ENCODE data around the gene DUS3L. TPM values are rescaled to one million over a fixed set of nuclear protein-coding genes. Genes with fewer than 3 reads are reported as not detected.

Gene DUS3L
- total RNA-seq, 1 experiment from 2014 or later, result 67.0 TPM

- H4K5ac ChIP-seq (ENCODE audit: insufficient read length, low read depth, low read length), result no peak overlapping the region
- H3K79me1 ChIP-seq (ENCODE audit: insufficient read depth, low read depth, low read length, poor library complexity, severe bottlenecking), result no peaks in the 10 kb centered on the region
- H3K36me3 Mint-ChIP-seq (ENCODE audit: insufficient read depth in 1 of 3, low read depth in 3 of 3), result no peaks in the 10 kb centered on the region
- no CpG with 5 or more reads among the region's 17 CpGs for WGBS (ENCODE audit: extremely low coverage, insufficient read length, low lambda C conversion rate)
- H3K9me3 ChIP-seq (ENCODE audit: control insufficient read depth, low read depth, low read length), result no peaks in the 10 kb centered on the region
- H4K91ac ChIP-seq (ENCODE audit: insufficient read length, low read depth, low read length), result no peak overlapping the region
- H2BK120ac ChIP-seq (ENCODE audit: low read depth, low read length, poor library complexity, severe bottlenecking), result no peak overlapping the region
- H3K27ac Mint-ChIP-seq, result no peak overlapping the region
- TF ChIP-seq CTCF (conservative IDR thresholded peaks at IDR 0.05), result no peak
- no peak overlapping the region for H3K23ac ChIP-seq (ENCODE audit: insufficient read length, low read depth, low read length)
- H3K23me2 ChIP-seq (ENCODE audit: insufficient read length, low read depth, low read length, poor library complexity, severe bottlenecking), result no peaks in the 10 kb centered on the region
- no peak overlapping the region for H3K56ac ChIP-seq (ENCODE audit: insufficient read length, low read depth, low read length)
- no peak overlapping the region for H2AK5ac ChIP-seq (ENCODE audit: insufficient read length, low read length)
- no peaks in the 10 kb centered on the region for H3K9me3 Mint-ChIP-seq
- H3K18ac ChIP-seq (ENCODE audit: insufficient read length, low read depth, low read length), result no peak overlapping the region
- no peak for DNase-seq
- H2BK20ac ChIP-seq (ENCODE audit: low read depth, low read length, poor library complexity, severe bottlenecking), result no peak overlapping the region
- H3K27ac ChIP-seq (ENCODE audit: insufficient read length, low read depth, low read length), result no peak overlapping the region
- no peak overlapping the region; the same call in 1 of the 2 replicates for H3K14ac ChIP-seq (ENCODE audit: insufficient read depth, low read length)
- H3K9ac ChIP-seq (ENCODE audit: extremely low read depth, insufficient read length, low read length), result no peak overlapping the region
- peaks cover 25% of the 10 kb centered on the region for H3K27me3 Mint-ChIP-seq (ENCODE audit: low read depth)
- no peak overlapping the region for H4K8ac ChIP-seq (replicated peaks; ENCODE audit: insufficient read length, low read depth, low read length)
- H2BK5ac ChIP-seq (ENCODE audit: insufficient read length, low read length), result no peak overlapping the region
- no peaks in the 10 kb centered on the region for H3K4me1 Mint-ChIP-seq
- H3K4me1 ChIP-seq (ENCODE audit: insufficient read depth, low read length), result no peaks in the 10 kb centered on the region
- H3K27me3 ChIP-seq (ENCODE audit: insufficient read depth, low read length), result no peaks in the 10 kb centered on the region
- no peak overlapping the region for H3K4me3 Mint-ChIP-seq
- H3T11ph ChIP-seq (ENCODE audit: low read length), result no peak overlapping the region
- H2BK15ac ChIP-seq (ENCODE audit: low read depth, low read length), result no peak overlapping the region
- no peak overlapping the region for H2AFZ ChIP-seq (ENCODE audit: low read length)
- H3K79me2 ChIP-seq (ENCODE audit: insufficient read depth, low read length), result no peaks in the 10 kb centered on the region
- H4K20me1 ChIP-seq (ENCODE audit: control insufficient read depth, insufficient read depth, insufficient read length), result no peaks in the 10 kb centered on the region
- no peak overlapping the region for H3K4ac ChIP-seq (ENCODE audit: low read depth, low read length)
- H2BK12ac ChIP-seq (ENCODE audit: insufficient read length, low read depth, low read length), result no peak overlapping the region
- no peak overlapping the region for H3K4me2 ChIP-seq (ENCODE audit: insufficient read depth, insufficient read length, low read length)
Observed at GRCh38 chr19:5775668-5776309, 15.2 kb downstream of the DUS3L start.
